Upper lobe of right lung (tissue), 1 donor: ENCODE measurements around the gene BRSK2. TPM values are rescaled to one million over a fixed set of nuclear protein-coding genes. Genes with fewer than 3 reads are reported as not detected.
A peak's percentile ranks its signal among the peaks of the same experiment; 100 is the strongest.

Source experiments
- ATAC-seq: fragments of 200-7000 bp; cut with Tn5 transposase; one replicate; pipeline ENCODE4 v1.9.1; 2020; ENCODE audit warnings: mild to moderate bottlenecking, moderate library complexity
- DNase-seq: peaks from one replicate; pipeline ENCODE4 v3.0.0-alpha.2; 2020
- H3K27ac ChIP-seq: fragments of 200-600 bp; one replicate; pipeline ENCODE4 v1.8.0; 2022
- H3K27me3 ChIP-seq: fragments of 200-600 bp; one replicate; pipeline ENCODE4 v1.8.0; 2022; ENCODE audit warnings: mild to moderate bottlenecking
- H3K36me3 ChIP-seq: fragments of 200-600 bp; one replicate; pipeline ENCODE4 v1.8.0; 2022
- H3K4me1 ChIP-seq: fragments of 200-600 bp; one replicate; pipeline ENCODE4 v1.8.0; 2022
- H3K4me3 ChIP-seq: fragments of 200-600 bp; one replicate; pipeline ENCODE4 v1.8.0; 2022; ENCODE audit warnings: mild to moderate bottlenecking
- H3K9me3 ChIP-seq: fragments of 200-600 bp; one replicate; pipeline ENCODE4 v1.8.0; 2022
- intact Hi-C: fragments of 100-400 bp; cut with DNase I; formaldehyde crosslinking; loops from one replicate; pipeline ENCODE4 v1.11.0; 2022
- total RNA-seq: library from RNA; stranded (reverse); fragmentation: NEBNext Ultra II Directional; extraction: Animal tissue kit (Norgen Biotek cat#: 25700); gene quantifications from one replicate; pipeline ENCODE4 v1.2.1, GENCODE V29; 2021
- TF ChIP-seq, protein P1 (sequence below): fragments of 200-600 bp; IDR thresholded peaks from one replicate; pipeline ENCODE4 v1.8.0; 2022; ENCODE audit warnings: antibody characterized with exemption
- donor health status: DM: no; HTN: yes; CAD: no; lungs with severe emphysema.

Gene BRSK2
- total RNA-seq, 1 donor from 2014 or later: 0.26 TPM

DNA sequence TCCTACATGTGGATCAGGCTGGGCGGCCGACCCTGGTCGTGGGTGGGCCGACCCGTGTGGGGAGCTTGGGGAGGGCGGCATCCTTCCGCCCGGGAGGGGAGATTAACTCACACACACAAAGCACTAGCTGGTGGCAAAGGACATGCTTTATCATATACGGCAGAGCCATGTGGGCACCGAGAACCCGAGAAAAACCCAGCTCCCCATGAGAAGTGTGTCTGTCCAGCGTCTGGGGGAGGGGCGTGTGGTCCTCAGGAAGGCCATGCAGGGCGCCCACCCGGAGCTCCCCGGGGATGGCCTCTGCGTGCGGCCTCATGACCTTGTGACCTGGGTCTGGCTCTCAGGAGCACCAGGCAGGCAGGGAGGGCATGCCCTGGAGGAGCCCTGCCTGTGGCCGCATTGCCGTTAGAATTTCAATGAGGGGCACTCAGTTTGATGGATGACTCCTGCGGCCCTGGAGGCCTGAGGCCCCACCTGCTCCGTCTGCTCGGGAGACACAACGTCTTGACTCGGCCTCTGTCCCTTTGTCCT lies 40.9 kb upstream of the BRSK2 start:
- Histone ChIP-seq H3K36me3 (no peaks in the 10 kb centered on the region), H3K4me3 (no peak overlapping the region), H3K27ac (no peak overlapping the region), H3K4me1 (no peaks in the 10 kb centered on the region), H3K9me3 (no peaks in the 10 kb centered on the region), H3K27me3 (peaks cover under 1% of the 10 kb centered on the region)
- ATAC-seq (no peak), DNase-seq (peak; percentile 53)
- TF ChIP-seq, protein P1, sequence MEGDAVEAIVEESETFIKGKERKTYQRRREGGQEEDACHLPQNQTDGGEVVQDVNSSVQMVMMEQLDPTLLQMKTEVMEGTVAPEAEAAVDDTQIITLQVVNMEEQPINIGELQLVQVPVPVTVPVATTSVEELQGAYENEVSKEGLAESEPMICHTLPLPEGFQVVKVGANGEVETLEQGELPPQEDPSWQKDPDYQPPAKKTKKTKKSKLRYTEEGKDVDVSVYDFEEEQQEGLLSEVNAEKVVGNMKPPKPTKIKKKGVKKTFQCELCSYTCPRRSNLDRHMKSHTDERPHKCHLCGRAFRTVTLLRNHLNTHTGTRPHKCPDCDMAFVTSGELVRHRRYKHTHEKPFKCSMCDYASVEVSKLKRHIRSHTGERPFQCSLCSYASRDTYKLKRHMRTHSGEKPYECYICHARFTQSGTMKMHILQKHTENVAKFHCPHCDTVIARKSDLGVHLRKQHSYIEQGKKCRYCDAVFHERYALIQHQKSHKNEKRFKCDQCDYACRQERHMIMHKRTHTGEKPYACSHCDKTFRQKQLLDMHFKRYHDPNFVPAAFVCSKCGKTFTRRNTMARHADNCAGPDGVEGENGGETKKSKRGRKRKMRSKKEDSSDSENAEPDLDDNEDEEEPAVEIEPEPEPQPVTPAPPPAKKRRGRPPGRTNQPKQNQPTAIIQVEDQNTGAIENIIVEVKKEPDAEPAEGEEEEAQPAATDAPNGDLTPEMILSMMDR: no peak
- intact Hi-C loops: no loop called here

DNA sequence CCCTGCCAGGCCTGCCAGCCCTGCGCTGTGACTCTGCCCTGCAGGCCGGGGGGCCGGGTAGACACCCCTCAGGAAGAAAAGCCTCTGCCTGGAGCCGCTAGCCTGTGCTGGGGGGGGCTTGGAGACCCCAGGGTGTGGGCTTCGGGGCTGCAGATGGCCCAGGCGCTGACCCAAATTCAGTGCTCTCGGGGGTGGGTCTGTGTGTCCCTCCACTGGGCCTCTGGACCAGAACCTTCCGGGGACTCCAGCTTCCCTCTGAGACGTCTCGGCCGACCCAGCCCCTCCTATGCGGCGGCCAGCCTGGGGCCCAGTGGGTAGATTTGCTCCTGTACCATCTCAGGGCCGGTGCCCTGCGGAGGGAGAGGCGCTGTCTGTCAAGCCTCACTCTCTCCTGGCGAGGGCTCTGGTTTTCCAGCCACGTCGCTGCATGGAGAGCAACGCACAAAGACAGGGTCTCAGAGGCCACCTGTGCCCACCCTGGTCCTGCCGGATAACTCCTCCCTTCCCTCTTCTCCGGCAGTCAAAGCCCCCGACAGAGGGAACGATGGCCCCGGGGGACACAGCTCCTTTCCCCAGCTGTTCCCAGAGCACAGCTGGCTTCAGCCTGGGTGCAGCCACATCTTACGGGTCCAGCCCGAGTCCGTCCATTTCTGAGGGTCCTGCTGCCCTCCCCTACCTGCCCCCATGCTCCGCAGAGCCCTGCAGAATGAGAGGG lies 40.2 kb upstream of the BRSK2 start:
- ATAC-seq (no peak), DNase-seq (peak; percentile 60)
- H3K4me1 ChIP-seq: no peaks in the 10 kb centered on the region
- no peaks in the 10 kb centered on the region for H3K36me3 ChIP-seq
- no peaks in the 10 kb centered on the region for H3K9me3 ChIP-seq
- H3K27me3 ChIP-seq: peaks cover 7% of the 10 kb centered on the region
- no peak overlapping the region for H3K4me3 ChIP-seq
- no peak overlapping the region for H3K27ac ChIP-seq
- TF ChIP-seq, protein P1: no peak
- intact Hi-C loops: no loop called here

- Histone ChIP-seq H3K27ac (no peak overlapping the region), H3K27me3 (peaks cover 7% of the 10 kb centered on the region), H3K36me3 (no peaks in the 10 kb centered on the region), H3K4me1 (no peaks in the 10 kb centered on the region), H3K9me3 (no peaks in the 10 kb centered on the region), H3K4me3 (no peak overlapping the region)
- DNase-seq: peak; percentile 54
- TF ChIP-seq, protein P1: no peak
- intact Hi-C loops: no loop called here
- no peak for ATAC-seq
Observed at GRCh38 chr11:1350086-1350725, 39.5 kb upstream of the BRSK2 start.

GRCh38 chr11:1351278-1351937 lies 38.3 kb upstream of the BRSK2 start:
- no peak for ATAC-seq
- H3K36me3 ChIP-seq: no peaks in the 10 kb centered on the region
- no peak overlapping the region for H3K27ac ChIP-seq
- peak; percentile 4 for DNase-seq
- intact Hi-C loops: no loop called here
- TF ChIP-seq, protein P1: no peak
- no peaks in the 10 kb centered on the region for H3K4me1 ChIP-seq
- H3K27me3 ChIP-seq: peaks cover 7% of the 10 kb centered on the region
- no peaks in the 10 kb centered on the region for H3K9me3 ChIP-seq
- no peak overlapping the region for H3K4me3 ChIP-seq

- Histone ChIP-seq H3K27me3 (peaks cover 7% of the 10 kb centered on the region), H3K4me1 (no peaks in the 10 kb centered on the region), H3K9me3 (no peaks in the 10 kb centered on the region), H3K4me3 (no peak overlapping the region), H3K36me3 (no peaks in the 10 kb centered on the region), H3K27ac (no peak overlapping the region)
- ATAC-seq (no peak), DNase-seq (peak; percentile 8)
- TF ChIP-seq, protein P1: no peak
- intact Hi-C loops: no loop called here
Observed at GRCh38 chr11:1352696-1353382, 36.9 kb upstream of the BRSK2 start.
